Nephron progenitor cell (in vitro differentiated cells): Measurements from ENCODE around the gene EYA2.
A peak's percentile ranks its signal among the peaks of the same experiment; 100 is the strongest.

ENCODE experiments used
- DNase-seq: peaks from one replicate; pipeline ENCODE4 v3.0.0; 2021
- H3K27ac Mint-ChIP-seq: 2 replicates; pipeline ENCODE4 v1.8.0; 2021; ENCODE audit warnings: mild to moderate bottlenecking, moderate library complexity, mixed read lengths
- H3K27me3 Mint-ChIP-seq: 2 replicates; pipeline ENCODE4 v1.8.0; 2021; ENCODE audit warnings: mild to moderate bottlenecking, low read depth, mixed read lengths; ENCODE audit not compliant: poor library complexity
- H3K36me3 Mint-ChIP-seq: 2 replicates; pipeline ENCODE4 v1.8.0; 2021; ENCODE audit warnings: low read depth, mixed read lengths
- H3K4me1 Mint-ChIP-seq: 2 replicates; pipeline ENCODE4 v1.8.0; 2021; ENCODE audit warnings: mixed read lengths
- H3K4me3 Mint-ChIP-seq: 2 replicates; pipeline ENCODE4 v1.8.0; 2021; ENCODE audit warnings: mild to moderate bottlenecking, moderate library complexity, mixed read lengths
- H3K9me3 Mint-ChIP-seq: 2 replicates; pipeline ENCODE4 v1.8.0; 2021; ENCODE audit warnings: mild to moderate bottlenecking, moderate library complexity, mixed read lengths
- TF ChIP-seq, protein P1 (sequence below): fragments of 200-600 bp; sonication (generic); IDR thresholded peaks from 2 replicates; pipeline ENCODE4 v1.5.0; 2021; ENCODE audit warnings: antibody characterized with exemption

The EYA2 gene

DNA sequence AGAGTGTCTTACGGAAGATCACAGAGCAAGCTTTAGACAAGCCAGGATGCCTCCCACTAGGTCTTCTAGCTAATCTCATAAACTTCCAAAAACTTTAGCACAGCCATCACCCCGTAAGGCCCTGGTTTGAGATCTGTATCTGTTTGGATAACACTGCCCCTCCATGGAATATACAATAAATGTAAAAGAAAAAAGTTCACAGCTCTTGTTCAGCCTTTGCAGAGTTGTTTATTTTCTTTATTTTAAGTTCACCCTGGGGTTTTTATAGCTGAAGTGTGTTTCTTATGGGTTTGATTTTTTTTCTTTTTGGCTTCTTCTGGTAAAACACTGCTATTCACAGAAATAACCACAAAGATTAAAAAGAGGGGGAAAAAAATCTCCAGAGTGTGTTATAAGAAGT is 125.6 kb downstream of the EYA2 start:
- no peak for DNase-seq

DNA sequence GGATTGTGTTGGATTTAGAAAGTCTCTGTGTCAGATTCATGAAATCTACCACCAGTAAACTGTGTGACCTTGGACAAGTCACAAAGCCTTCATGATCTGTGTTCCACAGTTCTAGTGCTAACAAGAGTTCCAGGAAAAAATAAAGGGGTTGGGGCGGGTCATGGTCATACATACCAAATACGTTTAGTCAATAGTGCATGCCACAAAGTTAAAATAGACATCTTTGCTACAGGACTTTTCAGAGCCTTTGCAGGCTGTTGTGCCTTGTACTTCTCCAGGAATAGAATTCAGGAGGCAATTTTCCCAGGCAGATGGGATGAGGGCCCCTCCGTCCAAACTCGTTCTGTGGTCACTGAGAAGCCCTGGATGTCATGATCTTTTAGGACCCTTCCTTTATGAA is 127.2 kb downstream of the EYA2 start:
- H3K9me3 Mint-ChIP-seq: no peaks in the 10 kb centered on the region
- DNase-seq: no peak
- no peak overlapping the region for H3K4me3 Mint-ChIP-seq
- peaks cover 16% of the 10 kb centered on the region for H3K27me3 Mint-ChIP-seq
- H3K36me3 Mint-ChIP-seq: no peaks in the 10 kb centered on the region
- TF ChIP-seq, protein P1, sequence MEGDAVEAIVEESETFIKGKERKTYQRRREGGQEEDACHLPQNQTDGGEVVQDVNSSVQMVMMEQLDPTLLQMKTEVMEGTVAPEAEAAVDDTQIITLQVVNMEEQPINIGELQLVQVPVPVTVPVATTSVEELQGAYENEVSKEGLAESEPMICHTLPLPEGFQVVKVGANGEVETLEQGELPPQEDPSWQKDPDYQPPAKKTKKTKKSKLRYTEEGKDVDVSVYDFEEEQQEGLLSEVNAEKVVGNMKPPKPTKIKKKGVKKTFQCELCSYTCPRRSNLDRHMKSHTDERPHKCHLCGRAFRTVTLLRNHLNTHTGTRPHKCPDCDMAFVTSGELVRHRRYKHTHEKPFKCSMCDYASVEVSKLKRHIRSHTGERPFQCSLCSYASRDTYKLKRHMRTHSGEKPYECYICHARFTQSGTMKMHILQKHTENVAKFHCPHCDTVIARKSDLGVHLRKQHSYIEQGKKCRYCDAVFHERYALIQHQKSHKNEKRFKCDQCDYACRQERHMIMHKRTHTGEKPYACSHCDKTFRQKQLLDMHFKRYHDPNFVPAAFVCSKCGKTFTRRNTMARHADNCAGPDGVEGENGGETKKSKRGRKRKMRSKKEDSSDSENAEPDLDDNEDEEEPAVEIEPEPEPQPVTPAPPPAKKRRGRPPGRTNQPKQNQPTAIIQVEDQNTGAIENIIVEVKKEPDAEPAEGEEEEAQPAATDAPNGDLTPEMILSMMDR: no peak
- peaks cover 36% of the 10 kb centered on the region for H3K4me1 Mint-ChIP-seq
- H3K27ac Mint-ChIP-seq: no peak overlapping the region

More for the DNA sequence above, 125.6 kb downstream of the EYA2 start:
- TF ChIP-seq, protein P1: no peak
- no peak overlapping the region for H3K4me3 Mint-ChIP-seq
- peaks cover 19% of the 10 kb centered on the region for H3K27me3 Mint-ChIP-seq
- H3K36me3 Mint-ChIP-seq: no peaks in the 10 kb centered on the region
- peaks cover 33% of the 10 kb centered on the region for H3K4me1 Mint-ChIP-seq
- no peak overlapping the region for H3K27ac Mint-ChIP-seq
- H3K9me3 Mint-ChIP-seq: no peaks in the 10 kb centered on the region

DNA sequence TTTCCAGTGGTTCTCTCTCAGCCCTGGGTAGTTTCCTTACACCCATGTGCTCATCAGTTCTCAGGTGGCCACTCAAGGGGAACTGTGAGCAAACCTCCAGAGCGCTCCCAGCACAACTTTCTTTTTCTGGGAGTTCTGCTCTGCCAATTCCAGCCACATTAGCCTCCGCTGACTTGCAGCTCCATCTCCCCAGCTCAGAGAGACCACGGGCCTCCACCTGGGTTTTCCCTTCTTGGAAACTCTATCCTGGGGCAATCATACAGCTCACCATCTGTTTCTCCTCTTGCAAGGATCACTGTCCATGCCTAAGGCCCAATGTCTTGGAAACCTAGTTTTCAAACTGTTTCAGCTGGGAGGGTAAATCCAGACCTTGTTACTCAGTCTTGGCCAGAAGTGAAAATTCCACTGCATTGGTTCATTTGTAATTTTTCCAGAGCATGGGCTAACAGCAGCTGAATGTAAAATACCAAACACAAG is 129.9 kb downstream of the EYA2 start:
- peaks cover 10% of the 10 kb centered on the region for H3K27me3 Mint-ChIP-seq
- H3K36me3 Mint-ChIP-seq: peaks cover 19% of the 10 kb centered on the region
- TF ChIP-seq, protein P1: no peak

DNA sequence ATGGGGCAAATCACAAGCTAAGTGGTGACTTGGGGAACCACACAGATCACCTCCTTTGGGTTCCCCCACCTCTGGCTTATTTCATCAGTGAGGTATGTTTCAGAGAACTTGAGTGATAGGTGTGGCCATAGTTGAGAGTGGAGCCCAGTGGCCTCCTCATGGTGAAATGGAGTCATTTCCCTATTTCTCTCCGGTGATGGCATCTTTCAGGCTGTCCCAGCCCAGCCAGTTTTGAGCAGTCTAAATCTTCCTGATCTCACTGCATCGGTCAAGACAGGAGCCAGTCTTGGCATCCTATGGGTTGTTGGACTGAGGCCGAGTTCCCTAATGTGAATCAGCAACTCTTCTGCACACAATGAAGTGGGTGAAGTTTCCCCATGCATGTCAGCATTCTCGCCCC is 132.4 kb downstream of the EYA2 start:
- no peak for DNase-seq
- Mint-ChIP-seq H3K9me3 (peaks cover 14% of the 10 kb centered on the region), H3K27me3 (peaks cover 7% of the 10 kb centered on the region), H3K36me3 (peaks cover 22% of the 10 kb centered on the region), H3K4me1 (peaks cover 43% of the 10 kb centered on the region), H3K4me3 (no peak overlapping the region), H3K27ac (no peak overlapping the region)
- TF ChIP-seq, protein P1: no peak

More for the DNA sequence above, 129.9 kb downstream of the EYA2 start:
- peaks cover 14% of the 10 kb centered on the region for H3K9me3 Mint-ChIP-seq
- peaks cover 28% of the 10 kb centered on the region for H3K4me1 Mint-ChIP-seq
- no peak overlapping the region for H3K4me3 Mint-ChIP-seq
- H3K27ac Mint-ChIP-seq: no peak overlapping the region
- peak; percentile 36 for DNase-seq

DNA sequence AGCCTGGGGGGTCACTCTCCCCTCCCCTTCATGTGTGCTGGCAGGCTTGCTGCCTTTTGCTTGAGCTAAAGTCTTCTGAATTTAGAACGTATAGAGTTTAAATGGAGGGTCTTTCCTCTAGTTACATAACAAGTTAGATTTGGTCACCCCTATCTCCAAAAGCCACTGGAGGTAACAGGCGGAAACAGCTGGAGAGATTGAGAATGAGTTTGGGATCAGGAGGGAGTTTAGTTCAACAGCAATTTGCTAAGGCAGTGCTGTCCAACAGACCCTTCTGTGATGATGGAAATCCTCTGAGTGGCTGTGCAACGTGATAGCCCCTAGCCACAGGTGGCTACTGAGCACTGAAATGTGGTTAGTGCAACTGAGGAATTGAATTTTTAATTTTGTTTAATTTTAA is 132.8 kb downstream of the EYA2 start:
- no peak for DNase-seq
- Mint-ChIP-seq H3K4me3 (no peak overlapping the region), H3K4me1 (peaks cover 47% of the 10 kb centered on the region), H3K27ac (no peak overlapping the region), H3K36me3 (peaks cover 22% of the 10 kb centered on the region), H3K9me3 (peaks cover 14% of the 10 kb centered on the region), H3K27me3 (peaks cover 7% of the 10 kb centered on the region)
- TF ChIP-seq, protein P1: no peak

DNA sequence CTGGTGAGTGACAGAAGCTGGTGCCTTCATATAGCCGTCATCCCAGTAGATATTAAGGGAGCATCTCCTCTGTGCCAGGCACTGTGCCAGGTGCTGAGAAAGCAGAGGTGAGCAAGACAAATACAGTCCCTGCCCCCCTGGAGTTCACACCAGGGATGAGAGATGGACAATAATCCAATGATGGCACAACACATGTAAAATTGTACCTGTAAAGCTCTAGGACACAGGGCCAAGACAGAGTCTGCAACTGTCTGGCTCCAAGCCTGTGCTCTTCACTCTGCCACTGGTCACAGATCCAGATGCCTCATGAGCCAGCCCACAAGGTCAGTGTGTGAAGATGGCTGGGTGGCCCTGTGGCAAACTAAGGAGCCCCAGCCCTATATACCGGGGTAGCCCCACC is 133.8 kb downstream of the EYA2 start:
- no peaks in the 10 kb centered on the region for H3K27me3 Mint-ChIP-seq
- no peak overlapping the region for H3K4me3 Mint-ChIP-seq
- DNase-seq: no peak
- TF ChIP-seq, protein P1: no peak
- no peak overlapping the region for H3K27ac Mint-ChIP-seq
- peaks cover 14% of the 10 kb centered on the region for H3K9me3 Mint-ChIP-seq
- H3K4me1 Mint-ChIP-seq: peaks cover 46% of the 10 kb centered on the region
- peaks cover 22% of the 10 kb centered on the region for H3K36me3 Mint-ChIP-seq
